DND-41 (cell line): Measurements from ENCODE around the gene YIPF1.

Source experiments
- ATAC-seq: fragments of 200-7000 bp; cut with Tn5 transposase; 3 replicates; pipeline ENCODE4 v1.9.1; 2021; ENCODE audit warnings: low read depth; ENCODE audit not compliant: insufficient read depth
- DNase-seq: peaks from one replicate; pipeline ENCODE4 v3.0.0-alpha.2; 2020
- H2AFZ ChIP-seq: 2 replicates; pipeline ENCODE4 v1.6.0; 2012; ENCODE audit warnings: low read depth, low read length
- H3K27ac ChIP-seq: 2 replicates; pipeline ENCODE4 v1.5.1; 2012; ENCODE audit warnings: low read length, inconsistent platforms
- H3K27me3 ChIP-seq: fragments of 200-600 bp; sonication (generic); 2 replicates; pipeline ENCODE4 v1.6.0; 2012; ENCODE audit warnings: low read length, mild to moderate bottlenecking, inconsistent platforms; ENCODE audit not compliant: insufficient read depth, poor library complexity
- H3K36me3 ChIP-seq: 2 replicates; pipeline ENCODE4 v1.5.1; 2012; ENCODE audit warnings: low read length, inconsistent platforms; ENCODE audit not compliant: insufficient read depth
- H3K4me1 ChIP-seq: 2 replicates; pipeline ENCODE4 v1.5.1; 2012; ENCODE audit warnings: mild to moderate bottlenecking, low read length; ENCODE audit not compliant: insufficient read depth
- H3K4me2 ChIP-seq: 2 replicates; pipeline ENCODE4 v1.6.0; 2012; ENCODE audit warnings: mild to moderate bottlenecking, moderate library complexity, low read length, inconsistent platforms; ENCODE audit not compliant: insufficient read depth
- H3K4me3 ChIP-seq, 2 experiments: fragments of 200-600 bp in 1 of 2; shearing (Covaris generic) in 1 of 2; 2 replicates each; pipeline ENCODE4 v1.5.1; 2012 to 2016; ENCODE audit warnings: inconsistent platforms in 2 of 2, low read length in 2 of 2, mild to moderate bottlenecking in 2 of 2, low read depth in 1 of 2, moderate library complexity in 1 of 2
- H3K79me2 ChIP-seq: 2 replicates; pipeline ENCODE4 v1.6.0; 2012; ENCODE audit warnings: low read length, inconsistent platforms; ENCODE audit not compliant: insufficient read depth
- H3K9ac ChIP-seq: 2 replicates; pipeline ENCODE4 v1.6.0; 2012; ENCODE audit warnings: low read depth, mild to moderate bottlenecking, inconsistent platforms, low read length, moderate library complexity
- H3K9me3 ChIP-seq: 2 replicates; pipeline ENCODE4 v1.5.1; 2012; ENCODE audit warnings: low read length, moderate library complexity, mild to moderate bottlenecking, inconsistent platforms; ENCODE audit not compliant: insufficient read depth, severe bottlenecking
- H4K20me1 ChIP-seq: 2 replicates; pipeline ENCODE4 v1.6.0; 2012; ENCODE audit warnings: low read length; ENCODE audit not compliant: insufficient read depth
- CTCF ChIP-seq: IDR thresholded peaks from 2 replicates; pipeline ENCODE4 v1.5.1; 2012; ENCODE audit warnings: borderline replicate concordance, low read length, moderate library complexity, mild to moderate bottlenecking; ENCODE audit not compliant: poor library complexity, severe bottlenecking; ENCODE audit errors: extremely low read depth
- EZH2 ChIP-seq: IDR thresholded peaks from 3 replicates; pipeline ENCODE4 v1.6.1; 2012; ENCODE audit warnings: borderline replicate concordance, low read depth, mild to moderate bottlenecking, moderate library complexity, low read length, inconsistent platforms; ENCODE audit not compliant: severe bottlenecking

The YIPF1 gene

GRCh38 chr1:53896635-53897229 is 7.1 kb upstream of the YIPF1 start:
- Histone ChIP-seq H3K4me3 (no peak overlapping the region), H3K4me2 (no peak overlapping the region), H3K9me3 (no peaks in the 10 kb centered on the region), H3K79me2 (no peaks in the 10 kb centered on the region), H4K20me1 (no peaks in the 10 kb centered on the region), H3K4me1 (no peaks in the 10 kb centered on the region), H3K27me3 (no peaks in the 10 kb centered on the region), H2AFZ (no peak overlapping the region), H3K36me3 (no peaks in the 10 kb centered on the region), H3K27ac (no peak overlapping the region), H3K9ac (no peak overlapping the region)
- DNase-seq, result no peak
- TF ChIP-seq EZH2, result no peak
- no peak for ATAC-seq

- H3K27me3 ChIP-seq, result no peaks in the 10 kb centered on the region
- no peaks in the 10 kb centered on the region for H3K9me3 ChIP-seq
- no peak overlapping the region for H3K27ac ChIP-seq
- ATAC-seq, result no peak
- H4K20me1 ChIP-seq, result no peaks in the 10 kb centered on the region
- H2AFZ ChIP-seq, result no peak overlapping the region
- TF ChIP-seq EZH2, result no peak
- TF ChIP-seq CTCF, result no peak
- no peaks in the 10 kb centered on the region for H3K79me2 ChIP-seq
- no peaks in the 10 kb centered on the region for H3K36me3 ChIP-seq
- H3K9ac ChIP-seq, result no peak overlapping the region
- no peak overlapping the region for H3K4me2 ChIP-seq
- DNase-seq, result no peak
- H3K4me3 ChIP-seq, result no peak overlapping the region
- peaks cover 5% of the 10 kb centered on the region for H3K4me1 ChIP-seq
Observed at GRCh38 chr1:53895421-53895820, 5.8 kb upstream of the YIPF1 start.

GRCh38 chr1:53894644-53895043 is 5.0 kb upstream of the YIPF1 start:
- Histone ChIP-seq H3K9me3 (no peaks in the 10 kb centered on the region), H3K27me3 (no peaks in the 10 kb centered on the region), H2AFZ (no peak overlapping the region), H3K27ac (no peak overlapping the region), H3K4me1 (peaks cover 11% of the 10 kb centered on the region), H3K4me3 (no peak overlapping the region), H3K79me2 (no peaks in the 10 kb centered on the region), H3K9ac (no peak overlapping the region), H3K36me3 (no peaks in the 10 kb centered on the region), H3K4me2 (no peak overlapping the region), H4K20me1 (no peaks in the 10 kb centered on the region)
- no peak for TF ChIP-seq EZH2
- TF ChIP-seq CTCF, result no peak
- no peak for ATAC-seq
- DNase-seq, result no peak

GRCh38 chr1:53893999-53894636 is 4.5 kb upstream of the YIPF1 start, which contains the start of gene DIO1:
DIO1 (plus strand) TSS chr1:53894187; CDS start chr1:53894211, 24 bp downstream.
- no peaks in the 10 kb centered on the region for H4K20me1 ChIP-seq
- no peaks in the 10 kb centered on the region for H3K36me3 ChIP-seq
- no peak within 1 kb of the TSS for H3K4me2 ChIP-seq
- H3K27ac ChIP-seq, result no peak within 1 kb of the TSS
- no peaks in the 10 kb centered on the region for H3K27me3 ChIP-seq
- DNase-seq (no peak), ATAC-seq (no peak)
- H3K9ac ChIP-seq, result no peak within 1 kb of the TSS
- H2AFZ ChIP-seq, result no peak within 1 kb of the TSS
- no peaks in the 10 kb centered on the region for H3K9me3 ChIP-seq
- H3K4me1 ChIP-seq, result peaks cover 14% of the 10 kb centered on the region
- peaks cover 4% of the 10 kb centered on the region for H3K79me2 ChIP-seq
- H3K4me3 ChIP-seq, result no peak within 1 kb of the TSS
- TF ChIP-seq EZH2, result no peak
- TF ChIP-seq CTCF, result no peak
